Sciatic nerve (tissue), 2 donors: ENCODE data around the gene SCMH1. TPM values are rescaled to one million over a fixed set of nuclear protein-coding genes. Genes with fewer than 3 reads are reported as not detected.
A peak's percentile ranks its signal among the peaks of the same experiment; 100 is the strongest.

ENCODE experiments used
- ATAC-seq: fragments of 200-7000 bp; cut with Tn5 transposase; one replicate; pipeline ENCODE4 v1.9.1; 2020; ENCODE audit warnings: mild to moderate bottlenecking, moderate library complexity
- DNase-seq: peaks from one replicate; pipeline ENCODE4 v3.0.0-alpha.2; 2020; ENCODE audit warnings: low spot score
- intact Hi-C: fragments of 100-400 bp; cut with DNase I; formaldehyde crosslinking; loops from one replicate; pipeline ENCODE4 v1.14.2; 2022
- total RNA-seq: library from RNA; stranded (reverse); fragmentation: NEBNext Ultra II Directional; extraction: Animal tissue kit (Norgen Biotek cat#: 25700); gene quantifications from one replicate; pipeline ENCODE4 v1.2.1, GENCODE V29; 2021
- donor health status: DM: no; HTN: no; CAD: no.
- donor health status: DM: no; HTN: no; CAD: no.

SCMH1 gene
- total RNA-seq, 1 donor from 2014 or later = 48.9 TPM

DNA sequence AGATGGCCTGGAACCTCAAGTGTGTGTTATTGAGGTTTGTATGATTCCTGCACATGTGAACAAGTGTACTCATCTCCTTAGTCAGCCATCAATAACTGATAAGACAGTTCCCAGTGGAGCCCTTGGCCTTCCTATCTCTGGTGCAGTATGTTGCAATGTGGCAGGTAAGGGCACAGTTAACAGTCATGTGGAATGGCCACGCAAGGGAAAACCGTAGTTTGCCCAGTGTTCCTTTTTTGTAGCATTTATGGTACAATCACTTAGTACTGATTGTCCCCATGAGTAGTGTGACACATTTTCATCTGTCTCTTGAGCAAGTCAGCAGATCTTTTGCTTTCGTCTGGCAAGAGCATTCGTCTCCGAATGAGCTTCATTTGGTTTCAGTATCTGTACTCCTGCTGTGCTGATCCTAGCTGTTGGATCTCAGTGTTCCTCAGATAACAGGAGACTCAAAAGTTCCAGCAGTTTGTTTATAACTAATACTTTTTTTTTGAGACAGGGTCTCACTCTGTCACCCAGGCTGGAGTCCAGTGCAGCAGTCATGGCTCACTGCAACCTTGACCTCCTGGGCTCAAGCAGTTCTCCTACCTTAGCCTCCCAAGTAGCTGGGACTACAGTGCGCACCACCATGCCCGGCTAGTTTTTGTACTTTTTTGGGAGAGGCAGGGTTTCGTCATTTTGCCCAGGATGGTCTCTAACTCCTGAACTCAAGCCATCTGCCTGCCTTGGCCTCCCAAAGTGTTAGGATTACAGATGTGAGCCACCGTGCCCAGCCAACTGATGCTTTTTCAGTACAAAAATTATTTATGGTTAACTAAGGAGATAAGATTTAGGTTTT, 254.4 kb downstream of the SCMH1 start:
- no peak for DNase-seq

DNA sequence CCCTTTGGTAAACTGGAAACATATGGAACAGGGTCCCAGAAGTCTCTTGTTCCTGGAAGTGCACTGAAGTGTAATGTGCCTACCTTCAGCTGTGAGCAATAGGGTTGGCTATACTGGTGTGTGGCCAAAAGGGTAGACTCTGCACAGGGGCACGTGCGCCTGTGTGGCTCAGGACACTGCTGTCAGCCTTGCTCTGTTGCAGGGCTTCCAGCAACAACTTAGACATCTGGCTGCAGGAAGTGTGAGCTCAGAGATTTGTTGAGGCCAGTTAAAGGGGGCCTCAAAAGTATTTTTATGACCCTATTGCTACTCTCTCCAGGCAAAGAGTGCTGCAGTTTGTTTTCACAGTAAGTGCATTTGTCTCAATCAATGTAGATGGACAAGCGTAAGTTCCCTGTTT, 255.2 kb downstream of the SCMH1 start:
- DNase-seq (no peak), ATAC-seq (no peak)
- intact Hi-C loops = no loop called here

More for the DNA sequence above, 254.4 kb downstream of the SCMH1 start:
- no peak for ATAC-seq
- intact Hi-C loops = no loop called here

DNA sequence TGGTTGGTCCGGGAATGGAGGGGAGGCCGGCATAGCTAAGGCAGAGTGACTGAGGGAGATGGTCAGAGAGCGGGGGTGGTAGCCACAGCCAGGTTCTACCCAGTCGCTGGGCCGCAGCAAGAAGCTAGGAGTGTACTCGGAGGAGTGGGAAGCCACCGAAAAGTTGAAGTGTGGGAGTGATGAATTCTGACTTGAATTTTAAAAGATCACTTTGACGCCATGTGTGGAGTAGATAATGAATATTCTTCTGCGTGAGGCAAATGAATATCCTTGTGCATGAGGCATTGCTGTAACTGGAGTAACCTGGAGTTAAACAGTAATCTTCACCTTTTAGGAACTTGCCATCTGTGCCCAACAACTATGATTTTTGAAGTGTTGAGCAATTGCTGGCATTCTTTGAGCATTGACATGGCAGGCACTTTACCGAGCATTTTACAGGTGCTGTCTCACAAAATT, 255.8 kb downstream of the SCMH1 start:
- DNase-seq = no peak
- ATAC-seq = no peak
- intact Hi-C loops = no loop called here

DNA sequence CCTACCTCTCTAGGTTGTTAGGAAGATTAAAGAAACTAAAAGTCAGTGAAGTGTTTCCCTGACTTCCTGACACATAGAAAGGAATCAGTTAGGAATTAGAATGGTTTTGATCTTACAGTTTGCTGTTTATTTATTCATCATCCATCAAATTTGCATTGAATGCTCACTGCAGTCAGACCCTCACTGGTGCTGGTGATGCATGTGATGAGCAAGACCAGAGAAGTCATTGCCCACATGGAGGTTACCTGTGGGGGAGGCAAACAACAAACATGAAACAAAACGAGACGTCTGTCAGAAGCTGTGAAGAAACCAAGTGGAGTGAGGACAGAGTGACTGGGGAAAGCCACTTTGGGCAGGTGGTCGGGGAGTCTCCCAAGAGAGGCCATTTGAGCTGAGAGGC, 256.2 kb downstream of the SCMH1 start:
- DNase-seq (no peak), ATAC-seq (no peak)
- intact Hi-C loops = no loop called here

DNA sequence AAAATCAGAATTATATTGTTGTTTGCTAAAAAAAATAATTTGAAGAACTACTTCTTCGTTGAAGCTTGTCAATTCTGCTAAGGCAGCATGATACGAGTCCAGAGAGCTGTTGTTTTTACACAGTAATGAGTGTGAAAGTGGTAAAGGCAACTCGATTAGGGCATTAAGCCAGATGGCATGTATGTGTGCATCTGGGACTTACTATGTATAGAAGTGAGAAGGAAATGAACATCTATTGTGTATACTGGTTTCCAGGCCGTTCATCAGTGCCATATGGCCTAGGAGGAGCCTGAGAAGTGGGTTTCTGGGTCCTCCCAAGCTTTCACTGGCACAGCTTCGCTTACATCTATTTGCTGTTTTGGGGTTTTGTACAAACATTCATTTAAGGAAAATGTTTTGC, 256.9 kb downstream of the SCMH1 start:
- intact Hi-C loops = no loop called here
- DNase-seq (no peak), ATAC-seq (no peak)

DNA sequence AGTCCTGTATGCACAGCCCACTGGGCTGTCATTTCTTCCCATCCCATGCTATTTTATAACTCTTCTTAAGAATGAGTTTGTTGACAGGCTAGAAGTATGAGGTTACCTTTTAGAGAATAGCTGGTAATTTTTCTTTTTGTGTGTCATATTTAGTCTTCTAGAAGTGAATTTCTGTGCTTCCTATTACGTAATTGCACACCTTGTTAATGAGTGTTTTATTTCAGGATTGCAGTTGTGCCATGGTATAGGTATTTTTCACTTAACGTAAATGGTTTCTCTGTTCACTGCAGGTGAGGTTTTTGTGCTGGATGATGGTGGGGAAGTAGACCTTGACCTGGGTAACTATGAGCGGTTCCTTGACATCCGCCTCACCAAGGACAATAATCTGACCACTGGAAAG, 257.6 kb downstream of the SCMH1 start:
- DNase-seq (no peak), ATAC-seq (no peak)
- intact Hi-C loops = no loop called here

DNA sequence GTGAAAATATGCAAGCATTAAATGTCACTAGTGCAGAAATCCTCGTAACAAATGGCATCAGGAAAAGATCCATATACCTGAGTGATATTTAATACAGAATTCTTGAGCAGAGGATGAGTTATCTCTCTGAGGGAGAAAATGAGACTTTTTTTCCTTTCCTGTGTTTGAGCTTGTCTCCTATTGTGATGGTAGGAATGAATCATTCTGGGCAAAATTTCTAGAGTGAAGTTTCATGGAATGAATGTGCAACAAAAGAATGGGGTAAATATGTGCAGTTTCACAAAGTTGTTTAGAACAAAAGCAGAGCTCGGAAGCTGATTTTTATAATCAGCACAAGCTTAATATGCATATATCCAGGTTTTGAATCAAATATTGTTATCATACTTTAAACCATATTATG, 258.0 kb downstream of the SCMH1 start:
- ATAC-seq (no peak), DNase-seq (no peak)
- intact Hi-C loops = no loop called here

DNA sequence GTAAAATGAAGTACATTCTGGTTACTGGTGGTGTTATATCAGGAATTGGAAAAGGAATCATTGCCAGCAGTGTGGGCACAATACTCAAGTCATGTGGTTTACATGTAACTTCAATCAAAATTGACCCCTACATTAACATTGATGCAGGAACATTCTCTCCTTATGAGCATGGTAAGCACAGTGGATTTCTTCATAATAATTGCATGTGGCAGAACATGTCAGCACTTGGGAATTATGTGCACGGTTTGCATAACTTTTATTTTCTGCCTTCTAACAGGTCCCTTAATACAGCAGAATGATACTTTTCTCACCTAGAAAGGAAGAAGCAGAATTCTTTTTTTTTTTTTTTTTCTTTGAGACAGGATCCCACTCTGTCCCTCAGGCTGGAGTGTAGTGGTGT, 258.8 kb downstream of the SCMH1 start:
- intact Hi-C loops = no loop called here

DNA sequence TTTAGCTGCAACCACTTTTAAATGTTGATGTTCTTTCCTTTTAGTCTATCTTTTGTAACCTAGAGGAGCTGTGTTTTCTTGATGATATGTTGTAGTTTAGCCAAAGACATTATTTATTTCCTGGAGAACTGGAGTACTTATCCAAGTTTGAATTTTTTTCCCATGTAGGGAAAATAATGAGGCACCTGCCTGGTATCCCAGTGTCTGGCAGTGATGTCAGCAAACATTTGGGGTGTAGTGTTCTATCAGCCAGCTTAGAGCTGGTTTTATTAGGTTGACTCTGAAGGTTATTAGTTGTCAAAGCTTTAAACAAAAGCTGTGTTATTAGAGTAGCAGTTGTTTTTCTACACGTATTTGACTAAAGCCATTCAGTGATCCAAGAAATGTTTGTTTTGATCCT, 259.4 kb downstream of the SCMH1 start:
- no peak for ATAC-seq
- no peak for DNase-seq
- intact Hi-C loops = no loop called here

More for the DNA sequence above, 258.8 kb downstream of the SCMH1 start:
- no peak for ATAC-seq
- no peak for DNase-seq

DNA sequence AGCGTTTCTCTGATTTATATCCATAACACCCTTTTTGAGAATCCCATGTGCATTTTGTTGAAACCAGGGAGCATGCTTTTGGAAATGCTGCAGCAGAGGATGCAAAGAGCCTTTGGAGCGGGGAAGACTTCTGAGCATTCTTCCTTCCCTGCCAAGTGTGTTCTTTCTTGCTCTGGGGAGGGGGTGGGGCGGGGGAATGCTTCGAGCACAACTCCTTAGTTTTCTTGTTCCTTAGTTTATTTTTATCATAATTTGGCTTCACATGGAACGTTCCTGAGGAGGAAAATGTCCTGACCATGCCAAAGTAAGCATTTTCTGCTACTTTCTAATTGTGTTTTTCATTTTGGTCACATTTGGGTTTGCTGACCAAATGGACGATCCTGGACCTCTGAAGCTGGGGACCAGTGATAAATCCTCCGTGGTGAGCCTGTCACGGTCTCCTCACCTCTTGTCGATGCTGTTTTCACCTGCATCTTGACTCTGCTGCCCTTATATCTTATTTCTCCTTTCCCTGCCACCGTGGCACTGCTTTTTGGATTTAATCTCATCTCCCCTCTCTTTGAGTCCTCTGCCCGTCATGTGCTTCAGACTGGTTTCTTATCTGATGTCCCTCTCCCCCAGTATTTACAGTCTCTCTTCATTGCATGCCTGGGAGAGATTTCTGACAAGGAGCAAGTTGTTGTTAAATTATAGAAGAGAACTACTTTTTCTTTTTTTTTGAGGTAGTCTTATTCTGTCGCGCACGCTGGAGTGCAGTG, 260.2 kb downstream of the SCMH1 start:
- no peak for DNase-seq
- intact Hi-C loops = no loop called here
- no peak for ATAC-seq

DNA sequence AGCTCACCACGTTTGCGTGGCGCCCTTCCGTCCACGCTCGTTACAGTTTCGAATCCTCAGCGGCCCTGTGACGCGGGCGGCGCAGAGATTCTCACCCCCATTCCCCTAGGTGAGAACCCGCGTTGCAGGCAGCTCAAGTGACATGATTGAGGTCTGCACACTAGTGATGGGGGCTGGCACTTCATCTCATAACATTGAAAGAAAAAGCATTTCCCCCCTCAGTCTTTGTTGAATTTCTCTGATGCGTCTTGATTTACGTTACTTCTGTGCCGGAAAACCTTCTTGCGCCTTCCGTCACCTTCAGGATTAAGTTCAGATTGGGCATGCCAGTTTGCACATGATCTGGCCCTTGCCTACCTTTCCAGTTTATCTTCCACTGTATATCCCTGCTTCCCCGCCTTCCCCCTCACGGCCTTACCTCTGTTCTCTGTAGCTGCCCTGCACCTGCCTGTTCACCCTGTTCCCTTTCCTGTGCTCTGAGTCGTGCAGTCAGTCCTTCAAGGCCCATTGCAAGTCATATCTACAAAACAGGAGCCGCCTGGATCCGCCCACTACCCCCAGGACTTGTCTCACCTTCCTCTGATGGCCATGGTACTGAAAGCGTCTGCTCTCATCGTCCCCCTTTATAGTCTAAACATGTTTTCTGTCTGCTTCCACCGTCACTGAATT, 261.5 kb downstream of the SCMH1 start:
- DNase-seq = peak; percentile 64
- intact Hi-C loops = no loop called here
- no peak for ATAC-seq

DNA sequence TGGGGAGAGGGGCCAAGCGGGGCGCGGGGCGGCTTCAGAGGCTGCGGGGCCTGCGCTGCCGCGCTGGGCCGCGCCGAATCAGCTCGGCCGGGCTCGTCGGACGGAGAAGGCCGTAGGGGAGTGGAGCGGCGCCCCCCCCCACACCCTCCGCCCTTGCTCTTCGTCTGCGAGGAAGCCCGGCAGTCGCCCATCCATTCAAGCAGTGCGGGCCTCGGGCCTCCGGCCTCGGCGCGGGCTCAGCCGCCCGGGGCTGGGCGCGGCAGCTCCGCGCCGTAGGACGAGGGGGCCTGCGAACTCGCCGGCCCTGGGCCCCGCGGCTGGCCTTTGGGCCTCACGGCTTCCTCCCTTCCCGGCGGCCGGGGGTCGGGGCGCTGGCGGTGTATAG, 262.0 kb downstream of the SCMH1 start:
- intact Hi-C loops = no loop called here
- no peak for ATAC-seq

DNA sequence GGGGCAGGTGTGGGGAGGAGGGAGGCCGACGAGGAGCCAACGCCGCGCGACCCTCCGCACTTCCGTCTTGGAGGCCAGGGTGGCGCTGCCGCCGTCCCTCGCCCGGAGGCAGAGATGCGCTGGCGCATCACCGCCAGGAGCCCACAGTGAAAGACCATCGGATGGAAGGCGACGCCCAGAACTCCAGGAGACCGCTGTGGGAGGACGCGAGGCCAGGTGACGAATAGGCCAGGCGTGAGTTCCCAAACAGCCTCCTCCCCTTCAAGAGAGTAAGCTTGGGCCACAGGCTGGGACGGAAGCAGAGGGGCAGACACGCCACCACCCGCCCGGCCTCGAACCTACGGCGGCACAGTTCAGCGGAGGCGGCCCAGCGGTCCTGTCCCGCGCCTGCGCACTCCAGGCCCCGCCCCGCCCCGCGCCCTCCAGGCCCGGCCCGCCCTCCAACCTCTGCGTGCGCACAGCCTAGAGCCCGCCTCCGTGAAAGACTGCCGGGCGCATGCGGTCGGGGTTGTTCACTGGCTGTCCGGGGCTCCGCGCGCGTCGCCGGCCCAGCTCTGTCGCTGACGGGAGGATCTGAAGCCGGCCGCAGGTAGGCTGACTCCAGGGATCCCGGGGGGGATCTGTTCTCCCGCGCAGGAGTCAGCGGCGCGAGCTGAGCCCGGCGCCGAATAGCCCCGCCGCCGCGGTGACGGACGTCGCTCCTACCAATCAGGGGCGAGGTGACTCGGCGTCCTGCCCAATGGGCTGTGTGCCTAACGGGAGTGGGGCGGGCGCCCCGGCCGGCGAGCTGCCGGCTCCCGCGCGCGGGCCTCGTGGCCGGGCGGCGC, 262.7 kb downstream of the SCMH1 start, which contains the start of gene CTPS1:
Gene CTPS1 (plus strand): TSS at position 456 of the 827 bp plus-strand sequence. CDS start 3,595 bp downstream, outside the sequence.
- intact Hi-C loops = no loop called here
- ATAC-seq (peak; percentile 96), DNase-seq (peak; percentile 99)

More for the DNA sequence above, 262.0 kb downstream of the SCMH1 start:
- DNase-seq = no peak

DNA sequence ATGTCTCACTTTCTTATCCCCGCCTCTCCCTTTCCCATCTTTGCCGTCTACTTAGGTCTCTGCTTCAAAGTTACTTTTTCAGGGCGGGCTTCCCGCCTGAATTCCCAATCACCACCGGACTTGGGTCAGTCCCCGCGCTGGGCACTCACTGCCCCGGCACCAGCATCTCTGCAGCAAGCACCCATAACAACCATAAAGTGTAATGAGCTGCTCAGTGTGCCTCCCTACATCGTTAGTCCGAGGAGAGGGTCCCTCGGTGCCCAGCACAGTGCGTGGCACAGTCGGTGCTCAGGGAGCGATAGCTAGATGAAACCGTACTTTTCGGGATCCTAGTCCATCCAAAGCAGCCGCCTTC, 263.2 kb downstream of the SCMH1 start:
- ATAC-seq (no peak), DNase-seq (no peak)
- intact Hi-C loops = no loop called here

DNA sequence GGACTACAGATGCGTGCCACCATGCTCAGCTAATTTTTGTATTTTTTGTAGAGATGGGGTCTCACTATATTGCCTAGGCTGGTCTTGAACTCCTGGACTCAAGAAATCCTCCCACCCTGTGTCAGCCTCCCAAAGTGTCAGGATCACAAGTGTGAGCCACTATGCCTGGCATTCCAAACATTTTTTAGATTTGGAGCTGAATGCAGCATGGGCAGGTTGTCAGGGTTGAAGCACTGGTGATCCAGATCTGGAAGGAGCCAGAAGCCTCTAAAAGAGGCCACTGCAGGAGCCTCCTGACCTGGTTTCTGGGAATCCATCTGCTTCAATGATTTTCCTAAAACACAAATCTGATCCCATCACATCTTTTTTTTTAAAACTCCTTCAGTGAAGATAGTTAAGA, 264.4 kb downstream of the SCMH1 start:
- intact Hi-C loops = no loop called here
- ATAC-seq = no peak
- DNase-seq = no peak
